ENCODE results near the gene NTNG2.

The NTNG2 gene

GRCh38 chr9:132288966-132289365 is 127.1 kb downstream of the NTNG2 start:
- Histone ChIP-seq H4K20me1 (ENCODE audit: low read depth, low read length) (peaks cover 3% of the 10 kb centered on the region; the same call in 1 of the 2 replicates), H3K9me2 (replicated peaks; ENCODE audit: insufficient read depth, low read length) (no peaks in the 10 kb centered on the region), H3K4me2 (ENCODE audit: low read depth, low read length, poor library complexity, severe bottlenecking) (no peak overlapping the region), H3K9me3 (ENCODE audit: insufficient read depth, low read length) (no peaks in the 10 kb centered on the region), H2AFZ (ENCODE audit: low read depth, low read length, severe bottlenecking) (no peak overlapping the region), H3K36me3 (ENCODE audit: low read length) (peaks cover 34% of the 10 kb centered on the region), H3K4me3 (ENCODE audit: insufficient read depth, low read length, poor library complexity, severe bottlenecking) (no peak overlapping the region), H3F3A (ENCODE audit: insufficient read depth) (no peaks in the 10 kb centered on the region), H3K79me2 (ENCODE audit: insufficient read depth, low read length) (no peaks in the 10 kb centered on the region), H3K27ac (ENCODE audit: low read depth, low read length) (no peak overlapping the region), H3K27me3 (ENCODE audit: low read length) (no peaks in the 10 kb centered on the region), H3K9ac (ENCODE audit: low read length) (no peak overlapping the region)
- TF ChIP-seq EZH2phosphoT487 (conservative IDR thresholded peaks at IDR 0.05; ENCODE audit: low read length): no peak
- TF ChIP-seq, protein P1, sequence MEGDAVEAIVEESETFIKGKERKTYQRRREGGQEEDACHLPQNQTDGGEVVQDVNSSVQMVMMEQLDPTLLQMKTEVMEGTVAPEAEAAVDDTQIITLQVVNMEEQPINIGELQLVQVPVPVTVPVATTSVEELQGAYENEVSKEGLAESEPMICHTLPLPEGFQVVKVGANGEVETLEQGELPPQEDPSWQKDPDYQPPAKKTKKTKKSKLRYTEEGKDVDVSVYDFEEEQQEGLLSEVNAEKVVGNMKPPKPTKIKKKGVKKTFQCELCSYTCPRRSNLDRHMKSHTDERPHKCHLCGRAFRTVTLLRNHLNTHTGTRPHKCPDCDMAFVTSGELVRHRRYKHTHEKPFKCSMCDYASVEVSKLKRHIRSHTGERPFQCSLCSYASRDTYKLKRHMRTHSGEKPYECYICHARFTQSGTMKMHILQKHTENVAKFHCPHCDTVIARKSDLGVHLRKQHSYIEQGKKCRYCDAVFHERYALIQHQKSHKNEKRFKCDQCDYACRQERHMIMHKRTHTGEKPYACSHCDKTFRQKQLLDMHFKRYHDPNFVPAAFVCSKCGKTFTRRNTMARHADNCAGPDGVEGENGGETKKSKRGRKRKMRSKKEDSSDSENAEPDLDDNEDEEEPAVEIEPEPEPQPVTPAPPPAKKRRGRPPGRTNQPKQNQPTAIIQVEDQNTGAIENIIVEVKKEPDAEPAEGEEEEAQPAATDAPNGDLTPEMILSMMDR (IDR thresholded peaks at IDR 0.05; ENCODE audit: insufficient read depth, low read length, poor library complexity, severe bottlenecking): no peak

GRCh38 chr9:132293145-132293721 is 131.4 kb downstream of the NTNG2 start:
- Histone ChIP-seq H3K4me2 (ENCODE audit: low read depth, low read length, poor library complexity, severe bottlenecking) (no peak overlapping the region), H3K9me3 (ENCODE audit: insufficient read depth, low read length) (no peaks in the 10 kb centered on the region), H3F3A (ENCODE audit: insufficient read depth) (no peaks in the 10 kb centered on the region; the same call in 1 of the 2 replicates), H3K27ac (ENCODE audit: low read depth, low read length) (no peak overlapping the region), H3K4me3 (ENCODE audit: insufficient read depth, low read length, poor library complexity, severe bottlenecking) (no peak overlapping the region), H4K20me1 (ENCODE audit: low read depth, low read length) (peaks cover 3% of the 10 kb centered on the region; the same call in 1 of the 2 replicates), H3K9me2 (replicated peaks; ENCODE audit: insufficient read depth, low read length) (no peaks in the 10 kb centered on the region), H3K36me3 (ENCODE audit: low read length) (peaks cover 55% of the 10 kb centered on the region), H3K27me3 (ENCODE audit: low read length) (no peaks in the 10 kb centered on the region), H3K9ac (ENCODE audit: low read length) (no peak overlapping the region), H2AFZ (ENCODE audit: low read depth, low read length, severe bottlenecking) (no peak overlapping the region), H3K79me2 (ENCODE audit: insufficient read depth, low read length) (peaks cover 3% of the 10 kb centered on the region; the same call in 1 of the 2 replicates)
- TF ChIP-seq, protein P1 (IDR thresholded peaks at IDR 0.05; ENCODE audit: insufficient read depth, low read length, poor library complexity, severe bottlenecking): no peak
- TF ChIP-seq EZH2phosphoT487 (conservative IDR thresholded peaks at IDR 0.05; ENCODE audit: low read length): no peak

All from SU-DHL-6 (cell line).